Peyer's patch (tissue), 4 donors: ENCODE data around the gene TMEM88. TPM values are rescaled to one million over a fixed set of nuclear protein-coding genes. Genes with fewer than 3 reads are reported as not detected.

Source experiments
- DNase-seq, 3 donors: peaks; one replicate each; pipeline ENCODE4 v3.0.0-alpha.2; 2017 to 2019
- H3K27ac ChIP-seq, 4 donors: fragments of 200-600 bp; sonication (generic); one replicate each; pipeline ENCODE4 v1.5.1; 2016 to 2019
- H3K27me3 ChIP-seq, 2 donors: fragments of 200-600 bp; sonication (generic); one replicate each; pipeline ENCODE4 v1.5.1; 2019
- H3K36me3 ChIP-seq, 3 donors: fragments of 200-600 bp; sonication (generic); one replicate each; pipeline ENCODE4 v1.5.1; 2016 to 2019
- H3K4me1 ChIP-seq, 4 donors: fragments of 200-600 bp; sonication (generic); one replicate each; pipeline ENCODE4 v1.5.1; 2016 to 2019
- H3K4me3 ChIP-seq, 4 donors: fragments of 200-600 bp; sonication (generic); 1 replicate in 3 of 4; 2 replicates in 1 of 4; pipeline ENCODE4 v1.5.1; 2016 to 2019; ENCODE audit warnings: mild to moderate bottlenecking in 1 of 4
- H3K9me3 ChIP-seq, 4 donors: fragments of 200-600 bp; sonication (generic); one replicate each; pipeline ENCODE4 v1.5.1; 2016 to 2019; ENCODE audit warnings: mild to moderate bottlenecking in 1 of 4
- CTCF ChIP-seq, 6 experiments: fragments of 450-650 bp in 4 of 6; fragments of 200-600 bp in 2 of 6; sonication (generic) in 1 of 6; IDR thresholded peaks; one replicate each; pipeline ENCODE4 v1.5.1; 2017 to 2019; ENCODE audit warnings: antibody characterized with exemption in 6 of 6, mild to moderate bottlenecking in 3 of 6, moderate library complexity in 1 of 6
- POLR2A ChIP-seq, 2 donors: fragments of 450-650 bp; IDR thresholded peaks; one replicate each; pipeline ENCODE4 v1.5.1; 2017; ENCODE audit warnings: antibody characterized with exemption in 2 of 2, mild to moderate bottlenecking in 2 of 2, moderate library complexity in 2 of 2
- total RNA-seq, 4 donors: library from RNA; depleted of rRNA; stranded (reverse); fragments of >200 nt; gene quantifications; one replicate each; pipeline ENCODE4 v1.1.0, GENCODE V29; 2016

TMEM88 gene
- total RNA-seq, 4 donors from 2014 or later, result 3.4 to 29.7 (median 12.9) TPM

DNA sequence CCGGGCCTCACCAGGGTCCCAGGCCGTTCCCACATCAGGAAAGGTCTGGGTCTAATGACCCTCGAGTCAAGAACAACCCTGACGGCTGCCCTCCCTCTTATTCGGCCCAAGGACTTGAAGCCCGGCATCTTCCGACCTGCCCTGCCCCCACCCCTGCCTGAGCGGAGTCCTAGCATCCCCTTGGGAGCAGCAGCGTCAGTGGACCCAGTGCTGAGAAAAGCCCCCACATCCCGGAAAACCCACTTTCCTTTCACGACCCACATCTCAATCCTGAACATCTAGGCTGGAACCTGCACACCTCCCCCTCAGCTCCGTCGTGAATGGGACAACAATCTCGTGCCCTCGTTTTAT lies 769 bp downstream of the TMEM88 start:
- no peaks in the 10 kb centered on the region for H3K9me3 ChIP-seq
- peaks cover 0 to 44% (median 0%) of the 10 kb centered on the region in 3 donors for H3K36me3 ChIP-seq
- peak overlapping the region in 3 of 4 donors; percentile 88 to 94 (median 92) for H3K27ac ChIP-seq
- H3K27me3 ChIP-seq, result no peaks in the 10 kb centered on the region
- TF ChIP-seq CTCF (IDR thresholded peaks at IDR 0.05) (no peak), POLR2A (IDR thresholded peaks at IDR 0.05) (no peak)
- peaks cover 10 to 51% (median 20%) of the 10 kb centered on the region in 4 donors for H3K4me1 ChIP-seq
- DNase-seq, result peak in 2 of 3 donors; percentile 56 to 57
- peak overlapping the region in 2 of 4 donors; percentile 70 to 77 for H3K4me3 ChIP-seq

DNA sequence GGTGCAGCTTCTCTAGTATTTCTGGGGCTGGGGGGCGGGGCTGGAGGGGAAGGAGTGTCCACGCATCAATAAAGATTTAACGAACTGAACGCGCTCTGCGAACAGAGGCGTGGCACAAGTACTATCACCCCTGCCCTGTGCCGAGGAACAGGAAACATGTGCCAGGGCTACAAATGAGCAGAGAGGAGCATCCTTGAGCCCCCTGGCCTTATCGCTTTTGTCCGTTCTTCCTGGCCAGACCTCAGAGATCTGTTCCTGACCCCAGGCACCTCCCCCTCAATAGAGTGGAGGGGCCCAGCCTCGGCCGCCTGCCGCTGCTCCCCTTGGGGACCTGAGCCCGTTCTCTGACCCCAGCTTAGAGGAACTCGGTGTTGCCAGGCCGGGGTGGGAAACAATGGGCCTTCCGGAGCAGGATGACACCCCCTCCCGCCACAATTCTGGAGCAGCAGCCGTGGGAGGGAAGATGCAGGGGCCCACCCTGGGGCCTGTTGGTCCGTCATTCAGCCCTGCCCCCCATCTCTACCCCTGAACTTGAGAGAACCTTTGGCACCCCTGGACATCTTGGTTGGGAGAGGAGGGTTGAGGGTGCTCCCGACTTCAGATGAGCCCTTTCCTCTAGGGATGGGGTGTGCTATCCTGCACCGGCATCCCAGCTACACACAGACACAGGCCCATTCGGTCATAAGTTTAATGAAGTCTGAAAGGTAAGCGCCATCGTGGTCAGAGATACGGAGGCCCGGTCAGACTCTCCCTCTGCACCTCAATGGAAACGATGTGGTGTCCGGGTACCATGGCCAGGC lies 1.3 kb downstream of the TMEM88 start:
- TF ChIP-seq POLR2A (IDR thresholded peaks at IDR 0.05) (no peak), CTCF (IDR thresholded peaks at IDR 0.05) (no peak)
- peak overlapping the region; percentile 59 to 77 (median 70) for H3K4me3 ChIP-seq
- no peaks in the 10 kb centered on the region for H3K27me3 ChIP-seq
- peak overlapping the region; percentile 87 to 94 (median 90) for H3K27ac ChIP-seq
- H3K36me3 ChIP-seq, result peaks cover 0 to 38% (median 0%) of the 10 kb centered on the region in 3 donors
- DNase-seq, result peak; percentile 31 to 72 (median 71)
- no peaks in the 10 kb centered on the region for H3K9me3 ChIP-seq
- peaks cover 8 to 45% (median 19%) of the 10 kb centered on the region in 4 donors for H3K4me1 ChIP-seq

DNA sequence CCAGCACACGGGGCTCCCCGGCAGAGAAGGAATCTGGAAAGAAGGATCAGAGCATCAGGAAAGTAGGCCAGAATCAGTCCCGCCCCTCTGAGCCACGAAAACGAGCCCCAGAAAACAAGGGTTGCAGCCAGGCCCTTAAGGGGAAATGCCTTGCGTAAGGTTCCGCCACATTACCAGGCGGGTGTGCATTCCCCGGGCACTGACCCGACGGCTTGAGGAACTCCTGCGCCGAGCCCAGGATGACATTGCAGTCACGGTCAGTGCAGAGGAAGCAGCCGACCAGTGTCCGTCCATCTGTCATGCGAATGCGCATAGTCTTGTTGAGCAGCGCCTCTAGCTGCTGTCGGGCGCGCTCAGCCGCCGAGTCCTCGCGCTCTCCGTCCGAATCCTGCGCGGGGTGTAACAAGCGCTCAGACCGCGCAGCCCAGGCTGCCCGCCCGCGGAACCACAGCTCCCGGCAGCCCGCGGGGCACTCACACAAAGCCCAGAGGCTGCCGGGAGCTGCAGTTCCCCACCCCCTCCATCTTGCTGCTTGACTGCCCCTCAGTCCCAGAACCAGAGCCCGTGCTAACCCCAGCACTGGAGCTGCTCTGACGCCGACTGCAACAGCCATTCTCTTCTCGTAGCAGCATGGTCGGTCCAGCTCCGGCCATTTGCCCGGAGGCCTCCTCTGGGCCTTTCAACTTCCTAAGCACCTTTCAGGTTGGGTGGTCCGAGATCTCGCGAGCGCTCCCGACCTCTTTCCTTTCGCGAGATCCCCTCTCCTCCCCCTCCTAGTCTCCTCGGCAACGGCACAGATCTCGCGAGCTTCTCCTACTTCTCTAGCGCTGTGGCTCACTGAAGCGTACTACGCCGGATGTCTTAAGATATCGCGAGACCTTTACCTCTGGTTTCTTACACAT lies 2.2 kb downstream of the TMEM88 start, which contains the start of gene NAA38:
Gene NAA38 (minus strand): TSS at position 749 of the 902 bp plus-strand sequence. CDS start 96 bp downstream, at position 653.
- Histone ChIP-seq H3K36me3 (peaks cover 0 to 34% (median 0%) of the 10 kb centered on the region in 3 donors), H3K4me1 (peaks cover 6 to 39% (median 14%) of the 10 kb centered on the region in 4 donors), H3K9me3 (no peaks in the 10 kb centered on the region), H3K4me3 (peak within 1 kb of the TSS; percentile 59 to 77 (median 70)), H3K27me3 (no peaks in the 10 kb centered on the region), H3K27ac (peak within 1 kb of the TSS; percentile 87 to 94 (median 90))
- TF ChIP-seq CTCF (IDR thresholded peaks at IDR 0.05) (peak; percentile 27 to 63 (median 44)), POLR2A (IDR thresholded peaks at IDR 0.05) (peak in 1 of 2 donors; percentile 38)
- peak; percentile 95 to 99 (median 98) for DNase-seq

DNA sequence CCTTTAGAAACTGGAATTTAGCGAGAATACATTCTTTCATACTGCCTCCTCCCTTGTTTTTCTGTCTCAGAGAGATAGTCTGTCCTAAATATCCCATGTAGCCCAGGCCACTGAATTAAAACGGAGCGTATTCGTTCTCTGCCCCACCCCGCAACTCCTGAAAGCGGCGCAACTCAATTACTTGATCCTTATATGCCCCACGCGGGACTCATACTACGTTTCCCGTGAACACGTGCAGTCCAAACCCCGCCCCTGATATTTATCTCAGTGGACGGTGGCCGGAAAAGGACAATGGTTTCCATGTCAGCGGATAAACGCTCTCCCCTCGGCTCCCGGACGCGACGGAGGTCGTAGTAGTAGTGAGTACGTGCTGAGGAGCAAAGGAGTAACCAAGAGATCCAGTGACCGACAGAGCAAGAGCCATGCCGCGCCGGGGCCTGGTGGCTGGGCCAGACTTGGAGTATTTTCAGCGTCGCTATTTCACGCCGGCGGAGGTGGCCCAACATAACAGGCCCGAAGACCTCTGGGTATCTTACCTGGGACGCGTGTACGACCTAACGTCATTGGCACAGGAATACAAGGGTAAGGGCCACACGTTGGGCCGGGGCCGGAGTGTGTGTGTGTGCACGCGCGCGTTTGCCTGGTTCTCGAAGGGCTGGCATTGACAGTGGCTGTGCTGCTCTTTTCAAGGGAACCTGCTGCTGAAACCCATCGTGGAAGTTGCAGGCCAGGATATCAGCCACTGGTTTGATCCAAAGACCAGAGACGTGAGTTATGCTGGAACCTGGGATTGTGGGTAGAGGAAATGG lies 3.1 kb downstream of the TMEM88 start, which contains the start of gene CYB5D1:
Gene CYB5D1 (plus strand): TSS at position 291 of the 809 bp plus-strand sequence. CDS start 132 bp downstream, at position 423.
- H3K4me3 ChIP-seq, result peak within 1 kb of the TSS; percentile 59 to 77 (median 70)
- TF ChIP-seq CTCF (IDR thresholded peaks at IDR 0.05), result peak in 2 of 6 experiments; percentile 2 to 12
- TF ChIP-seq POLR2A (IDR thresholded peaks at IDR 0.05), result peak; percentile 33 to 44
- H3K4me1 ChIP-seq, result peaks cover 6 to 36% (median 13%) of the 10 kb centered on the region in 4 donors
- no peaks in the 10 kb centered on the region for H3K9me3 ChIP-seq
- H3K27me3 ChIP-seq, result no peaks in the 10 kb centered on the region
- H3K27ac ChIP-seq, result peak within 1 kb of the TSS; percentile 87 to 94 (median 90)
- H3K36me3 ChIP-seq, result peaks cover 0 to 26% (median 0%) of the 10 kb centered on the region in 3 donors
- peak; percentile 89 to 97 (median 95) for DNase-seq
